EL (cell line): ENCODE measurements around the gene CNTNAP5.

Source experiments
- DNase-seq: peaks from one replicate; pipeline ENCODE4 v3.0.0-alpha.2; 2016

CNTNAP5 gene

GRCh38 chr2:124959581-124959980 lies 934.5 kb downstream of the CNTNAP5 start:
- DNase-seq, result no peak

- no peak for DNase-seq
These were observed 936.0 kb downstream of the CNTNAP5 start for GRCh38 chr2:124961132-124961531.
